Stimulated activated CD8-positive, alpha-beta memory T cell treated with anti-CD3 and anti-CD28 coated beads, Interleukin-4, amount 100 ng/mL, for 1 hour (primary cell): ENCODE results near the gene ADPRH.
"Not testable (repeated sequence)": the region's sequence is repeated elsewhere in the genome, so short reads cannot be mapped to it uniquely, and the experiment has no call there.

Experiments
- DNase-seq, 2 donors: peaks; one replicate each; pipeline ENCODE4 v3.0.0-alpha.2; 2020; ENCODE audit warnings: low read depth in 2 of 2, low spot score in 1 of 2

The ADPRH gene

GRCh38 chr3:119579366-119580066 is at the start of gene ADPRH:
Gene ADPRH, plus strand, starts transcription at chr3:119579492. Its CDS starts 2,678 bp downstream, at chr3:119582170.
- DNase-seq: peak in 1 of 2 donors; percentile 28

GRCh38 chr3:119529883-119530282 is 49.4 kb upstream of the ADPRH start:
- DNase-seq: no peak

DNA sequence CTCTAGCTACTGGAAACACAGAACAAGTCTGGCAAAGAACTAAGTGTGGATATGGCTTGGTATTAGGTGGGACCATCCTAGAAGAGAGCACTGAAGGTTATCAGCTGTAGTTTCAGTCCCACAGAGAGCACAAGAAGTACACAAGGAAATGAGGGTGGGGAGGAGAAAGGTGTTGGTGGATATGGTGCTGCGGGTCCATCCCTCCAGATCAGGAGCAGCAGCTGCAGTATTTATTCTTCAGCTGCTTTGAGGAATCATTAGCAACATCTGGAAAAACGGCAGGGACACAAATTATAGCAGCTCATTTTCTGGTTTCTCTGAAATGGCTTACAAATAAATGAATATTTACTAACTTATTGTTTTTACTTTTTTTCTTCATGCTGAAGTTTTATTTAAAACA is 48.8 kb upstream of the ADPRH start:
- no peak for DNase-seq

DNA sequence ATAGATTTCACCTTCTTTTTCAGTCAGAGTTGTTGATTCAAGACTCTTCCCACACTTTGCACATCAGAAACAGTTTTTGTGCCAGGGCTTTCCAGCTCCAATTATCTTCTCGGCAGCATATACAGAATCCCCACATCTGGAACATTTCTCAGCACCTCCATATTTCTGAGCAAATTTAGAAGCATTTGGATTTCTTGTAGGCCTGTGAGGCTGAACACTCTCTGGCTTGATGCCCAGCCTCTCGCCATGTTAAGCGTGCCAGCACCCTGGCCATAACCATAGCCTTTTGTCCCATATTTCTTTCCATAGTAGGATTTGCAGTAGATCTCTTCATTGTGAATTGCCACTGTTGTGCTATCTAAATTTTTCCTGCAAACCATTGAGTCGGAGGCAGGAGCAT is 48.1 kb upstream of the ADPRH start:
- no peak for DNase-seq

GRCh38 chr3:119534296-119534695 is 45.0 kb upstream of the ADPRH start:
- DNase-seq: no peak

DNA sequence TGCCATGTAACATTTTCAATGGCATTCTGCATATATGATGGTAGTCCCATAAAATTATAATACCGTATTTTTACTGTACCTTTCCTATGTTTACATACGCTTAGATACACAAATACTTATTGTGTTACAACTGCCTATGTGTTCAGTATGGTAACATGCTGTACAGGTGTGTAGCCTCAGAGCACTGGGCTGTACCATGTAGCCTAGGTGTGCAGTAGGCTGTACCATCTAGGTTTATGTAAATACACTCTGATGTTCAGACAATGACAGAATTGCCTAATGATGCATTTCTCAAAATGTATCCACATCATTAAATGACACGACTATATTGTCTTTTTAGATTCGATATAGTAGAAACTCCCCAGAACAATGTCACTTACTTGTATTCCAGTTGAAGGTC is 42.5 kb upstream of the ADPRH start:
- no peak for DNase-seq

GRCh38 chr3:119538772-119539171 is 40.5 kb upstream of the ADPRH start:
- no peak for DNase-seq

DNA sequence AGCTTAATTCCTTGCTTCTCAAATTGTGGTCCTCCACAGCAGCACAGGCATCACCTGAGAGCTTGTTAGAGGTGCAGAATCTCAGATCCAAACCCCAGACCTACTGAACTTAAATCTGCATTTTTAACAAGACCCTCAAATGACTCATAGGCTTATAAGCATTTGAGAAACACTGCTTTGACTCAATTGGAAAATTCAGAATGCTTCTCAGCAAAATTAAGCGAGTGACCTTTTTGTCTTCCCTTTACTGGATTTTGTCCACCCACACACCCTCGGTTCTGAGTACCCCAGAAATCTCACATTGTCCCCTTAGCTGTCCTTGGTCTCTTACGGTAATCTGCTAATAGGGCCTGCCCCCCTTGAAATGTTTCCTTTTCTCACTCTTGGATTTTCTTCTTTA is 37.7 kb upstream of the ADPRH start:
- DNase-seq: no peak

DNA sequence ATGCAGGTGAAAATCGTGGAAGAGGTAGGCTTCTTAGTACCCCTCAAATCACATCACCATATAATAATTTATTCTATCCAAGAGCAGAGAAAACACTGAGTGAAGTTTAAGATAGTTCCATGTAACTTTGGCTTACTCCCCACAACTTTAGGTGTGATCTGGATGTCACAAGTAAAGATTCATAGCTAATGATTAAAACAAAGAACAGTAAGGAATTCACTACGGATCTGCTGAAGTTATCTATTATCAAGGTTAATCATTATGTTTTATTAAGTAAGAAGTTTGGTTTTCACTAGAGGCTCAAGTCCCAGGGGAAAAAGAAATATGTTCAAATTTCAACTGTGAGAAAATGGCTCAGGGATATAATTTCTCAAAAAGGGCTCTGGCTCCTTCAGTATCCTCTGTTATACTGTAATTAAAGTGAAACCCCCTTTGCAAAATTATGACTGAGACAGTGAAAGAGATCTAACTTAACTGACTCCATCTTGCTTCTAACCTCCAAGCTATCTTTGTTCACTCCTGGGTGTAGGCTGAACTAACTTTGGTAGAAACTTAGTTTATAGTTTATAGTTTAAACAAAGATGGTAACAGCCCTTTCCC is 37.0 kb upstream of the ADPRH start:
- no peak for DNase-seq

GRCh38 chr3:119543147-119543546 is 36.1 kb upstream of the ADPRH start:
- no peak for DNase-seq

DNA sequence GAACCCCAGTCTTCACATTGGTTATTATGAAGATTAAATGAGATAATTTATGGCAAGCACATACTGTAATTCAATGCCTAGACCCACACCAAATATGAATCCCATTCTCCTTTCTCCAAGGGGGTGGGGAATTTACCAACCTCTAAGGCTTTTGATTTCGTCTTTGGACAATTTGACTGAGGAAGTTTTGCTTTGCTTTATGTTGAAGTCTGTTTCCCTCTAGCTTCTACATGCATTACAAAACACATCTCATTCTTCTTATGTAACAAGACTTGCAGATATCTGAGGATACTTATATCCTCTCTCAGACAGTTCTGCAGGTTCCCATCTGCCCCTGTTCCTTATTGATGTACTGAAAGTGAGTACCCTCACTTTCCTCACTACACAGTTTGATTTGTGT is 32.1 kb upstream of the ADPRH start:
- DNase-seq: no peak

GRCh38 chr3:119548341-119548740 is 31.0 kb upstream of the ADPRH start:
- no peak for DNase-seq

GRCh38 chr3:119550192-119550910 is 28.9 kb upstream of the ADPRH start:
- no peak for DNase-seq

GRCh38 chr3:119551598-119551997 is 27.7 kb upstream of the ADPRH start:
- DNase-seq: no peak

DNA sequence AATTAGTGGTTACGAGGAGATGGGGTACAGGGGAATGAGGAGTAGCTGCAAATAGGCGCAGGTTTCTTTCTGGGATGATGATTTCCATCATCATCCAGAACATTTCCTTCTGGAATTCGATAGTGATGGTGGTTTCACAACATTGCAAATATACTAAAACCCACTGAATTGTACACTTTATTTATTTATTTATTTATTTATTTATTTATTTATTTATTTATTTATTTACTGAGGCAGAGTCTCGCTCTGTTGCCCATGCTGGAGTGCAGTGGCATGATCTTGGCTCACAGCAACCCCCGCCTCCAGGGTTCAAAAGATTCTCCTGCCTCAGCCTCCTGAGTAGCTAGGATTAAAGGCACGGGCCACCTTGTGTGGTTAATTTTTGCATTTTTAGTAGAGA is 26.4 kb upstream of the ADPRH start:
- not testable (repeated sequence) for DNase-seq

DNA sequence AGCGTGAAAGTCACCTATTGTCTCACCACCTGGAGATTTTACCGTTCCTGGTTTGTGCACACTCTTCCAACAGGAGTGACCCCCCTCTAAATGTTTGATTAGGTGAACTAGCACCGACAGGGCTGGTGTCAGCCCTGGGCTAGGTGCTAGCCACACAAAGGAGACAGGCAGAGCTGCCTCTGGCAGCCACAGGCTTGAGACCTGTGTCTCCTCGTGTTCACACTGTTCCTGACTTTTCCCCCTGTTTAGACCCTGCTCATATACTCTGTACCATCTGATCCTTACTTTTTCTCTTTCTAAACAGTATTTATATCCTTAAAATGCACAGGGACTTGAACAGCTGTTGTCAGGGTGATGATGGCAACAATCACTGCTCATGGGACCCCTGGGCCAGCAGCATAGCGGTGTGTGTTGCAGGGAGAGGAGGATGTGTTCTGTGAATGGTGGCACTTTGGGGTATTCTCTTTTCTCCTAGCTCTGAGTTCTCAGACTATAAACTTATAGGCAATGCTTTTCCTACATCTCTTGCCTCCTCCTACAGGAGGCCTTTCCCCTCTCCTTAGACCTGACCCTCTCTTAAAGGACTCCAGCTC is 25.4 kb upstream of the ADPRH start:
- DNase-seq: no peak

- DNase-seq: no peak
These were observed 24.0 kb upstream of the ADPRH start for GRCh38 chr3:119555309-119555735.

GRCh38 chr3:119555929-119556328 is 23.4 kb upstream of the ADPRH start:
- DNase-seq: no peak

- DNase-seq: no peak
These were observed 22.0 kb upstream of the ADPRH start for GRCh38 chr3:119557192-119557876.

DNA sequence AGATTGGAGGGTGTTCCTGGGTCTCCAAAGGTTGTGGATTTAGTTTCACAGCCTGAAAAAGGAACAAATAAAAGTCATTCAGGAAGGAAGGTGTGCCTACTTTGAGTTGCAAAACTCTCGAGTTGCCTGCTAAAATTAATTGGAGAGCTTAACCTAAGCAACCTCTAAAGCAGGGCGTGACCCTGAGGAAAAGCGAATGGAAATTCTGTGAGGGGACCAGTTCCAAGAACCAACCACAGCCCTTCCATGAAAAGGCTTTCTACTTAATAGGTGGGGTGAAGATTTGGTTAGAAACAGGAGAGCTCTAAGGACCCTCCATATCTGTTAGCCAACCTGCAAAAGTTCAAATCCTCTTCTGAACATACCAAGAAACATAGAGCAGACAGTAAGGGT is 21.4 kb upstream of the ADPRH start:
- no peak for DNase-seq

DNA sequence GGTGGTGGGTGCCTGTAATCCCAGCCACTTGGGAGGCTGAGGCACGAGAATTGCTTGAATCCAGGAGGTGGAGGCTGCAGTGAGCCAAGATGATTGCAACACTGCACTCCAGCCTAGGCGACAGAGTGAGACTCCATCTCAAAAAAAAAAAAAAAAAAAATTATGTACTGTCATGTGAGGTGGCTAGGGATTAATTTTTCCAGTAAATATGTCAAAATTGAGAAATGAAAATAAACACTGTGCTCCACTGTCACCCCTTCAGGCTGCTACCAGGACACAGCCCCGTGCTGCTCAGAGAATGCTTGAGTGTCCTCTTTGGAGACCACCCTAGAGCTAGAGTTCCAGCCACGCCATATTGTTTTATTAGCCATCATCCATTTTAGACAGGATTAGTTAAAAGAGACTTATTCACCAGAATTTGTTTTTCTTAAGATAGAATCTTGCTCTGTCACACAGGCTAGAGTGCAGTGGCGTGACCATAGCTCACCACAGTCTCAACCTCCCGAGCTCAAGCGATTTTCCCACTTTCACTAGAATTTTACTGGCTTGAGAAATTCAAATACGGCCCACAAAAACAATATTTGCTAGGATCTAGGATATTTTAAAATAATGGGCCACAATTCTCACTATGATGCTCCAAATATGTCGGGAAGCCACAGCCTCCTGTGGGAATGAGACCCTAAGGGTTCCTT is 20.5 kb upstream of the ADPRH start:
- DNase-seq: no peak
